Esophagus squamous epithelium (tissue), 4 donors: Measurements from ENCODE around the gene RAPGEF4.

Source experiments
- CTCF ChIP-seq, 6 experiments: fragments of 450-650 bp in 4 of 6; fragments of 200-600 bp in 2 of 6; sonication (generic) in 2 of 6; IDR thresholded peaks; one replicate each; pipeline ENCODE4 v1.5.1; 2016 to 2019; ENCODE audit warnings: antibody characterized with exemption in 6 of 6, mild to moderate bottlenecking in 4 of 6, moderate library complexity in 4 of 6
- POLR2A ChIP-seq, 4 donors: fragments of 450-650 bp; IDR thresholded peaks; one replicate each; pipeline ENCODE4 v1.6.1; 2017; ENCODE audit warnings: antibody characterized with exemption in 4 of 4, mild to moderate bottlenecking in 4 of 4, moderate library complexity in 3 of 4

DNA sequence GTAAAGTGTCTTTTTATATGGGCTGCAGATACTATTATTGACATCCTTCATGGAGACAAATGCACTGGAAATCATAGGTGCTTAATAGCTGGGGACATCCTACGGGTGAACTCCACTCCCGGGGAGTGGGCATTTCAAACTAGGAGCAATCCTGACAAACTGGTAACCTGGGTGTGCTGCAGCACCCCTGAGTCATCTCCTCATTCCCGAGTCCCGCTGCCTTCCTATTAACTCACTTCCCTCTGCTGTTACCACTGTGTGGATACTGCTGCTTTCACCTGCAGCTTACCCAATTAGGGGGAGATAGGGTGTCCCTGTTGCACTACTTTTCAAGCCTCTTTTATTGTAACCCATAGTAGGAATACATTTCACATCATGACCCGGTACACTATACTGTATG, 134.2 kb downstream of the RAPGEF4 start:
- TF ChIP-seq CTCF (IDR thresholded peaks at IDR 0.05) (no peak), POLR2A (IDR thresholded peaks at IDR 0.05) (no peak)
